H1 (cell line): ENCODE measurements around the gene SMG1.
"Not testable (repeated sequence)": the region's sequence is repeated elsewhere in the genome, so short reads cannot be mapped to it uniquely, and the experiment has no call there.

Source experiments
- CHD2 ChIP-seq: IDR thresholded peaks from 2 replicates; pipeline ENCODE4 v1.6.1; 2012; ENCODE audit warnings: low read length, improper control_type of control experiment
- EGR1 ChIP-seq: IDR thresholded peaks from 2 replicates; pipeline ENCODE4 v1.6.1; 2011; ENCODE audit warnings: low read depth, low read length, borderline replicate concordance
- EZH2 ChIP-seq: fragments of 200-600 bp; sonication (generic); IDR thresholded peaks from 2 replicates; pipeline ENCODE4 v1.7.1; 2012; ENCODE audit warnings: low read depth, mild to moderate bottlenecking, moderate library complexity, low read length, inconsistent platforms; ENCODE audit not compliant: severe bottlenecking
- GABPA ChIP-seq: IDR thresholded peaks from 2 replicates; pipeline ENCODE4 v1.6.1; 2011; ENCODE audit warnings: mild to moderate bottlenecking, low read length, moderate library complexity, borderline replicate concordance; ENCODE audit not compliant: insufficient read depth
- KDM1A ChIP-seq: fragments of 200-600, 300-600 bp; sonication (generic); IDR thresholded peaks from 2 replicates; pipeline ENCODE4 v1.7.1; 2016; ENCODE audit warnings: mild to moderate bottlenecking, low read length, borderline replicate concordance
- NANOG ChIP-seq: IDR thresholded peaks from 2 replicates; pipeline ENCODE4 v1.6.1; 2011; ENCODE audit warnings: low read length, low read depth, mild to moderate bottlenecking, inconsistent platforms; ENCODE audit not compliant: insufficient read depth, poor library complexity, severe bottlenecking
- NRF1 ChIP-seq: IDR thresholded peaks from 2 replicates; pipeline ENCODE4 v1.6.1; 2011; ENCODE audit warnings: mild to moderate bottlenecking, low read depth, low read length, improper control_type of control experiment
- PHF8 ChIP-seq: fragments of 200-600 bp; sonication (generic); conservative IDR thresholded peaks from 2 replicates; pipeline ENCODE4 v1.7.1; 2012; ENCODE audit warnings: low read depth, mild to moderate bottlenecking, inconsistent platforms, low read length, moderate library complexity
- POLR2A ChIP-seq, 2 experiments: IDR thresholded peaks; 1 replicate in 1 of 2; 2 replicates in 1 of 2; pipeline ENCODE4 v1.6.1; 2011; ENCODE audit warnings: low read depth in 2 of 2, low read length in 2 of 2, mild to moderate bottlenecking in 2 of 2; ENCODE audit errors: control extremely low read depth in 1 of 2
- SAP30 ChIP-seq: fragments of 300-600 bp; sonication (generic); IDR thresholded peaks from 2 replicates; pipeline ENCODE4 v1.7.1; 2012; ENCODE audit warnings: low read length, moderate library complexity, mild to moderate bottlenecking, inconsistent platforms; ENCODE audit not compliant: insufficient read depth, insufficient replicate concordance
- TAF7 ChIP-seq: optimal IDR thresholded peaks from 2 replicates; pipeline ENCODE3; 2011; ENCODE audit warnings: low read depth, mild to moderate bottlenecking, inconsistent platforms, low read length, moderate library complexity, borderline replicate concordance
- TEAD4 ChIP-seq: IDR thresholded peaks from 2 replicates; pipeline ENCODE4 v1.6.1; 2012; ENCODE audit warnings: low read depth, low read length, inconsistent platforms, mixed read lengths
- TF ChIP-seq, protein P1 (sequence below), 3 experiments: IDR thresholded peaks; 1 replicate in 2 of 3; 2 replicates in 1 of 3; pipeline versions ENCODE4 v1.5.1 to v1.6.1; 2011; ENCODE audit warnings: low read length in 3 of 3, mild to moderate bottlenecking in 3 of 3, inconsistent platforms in 2 of 3, low read depth in 1 of 3, moderate library complexity in 1 of 3; ENCODE audit not compliant: insufficient read depth in 1 of 3; ENCODE audit errors: control extremely low read depth in 1 of 3

DNA sequence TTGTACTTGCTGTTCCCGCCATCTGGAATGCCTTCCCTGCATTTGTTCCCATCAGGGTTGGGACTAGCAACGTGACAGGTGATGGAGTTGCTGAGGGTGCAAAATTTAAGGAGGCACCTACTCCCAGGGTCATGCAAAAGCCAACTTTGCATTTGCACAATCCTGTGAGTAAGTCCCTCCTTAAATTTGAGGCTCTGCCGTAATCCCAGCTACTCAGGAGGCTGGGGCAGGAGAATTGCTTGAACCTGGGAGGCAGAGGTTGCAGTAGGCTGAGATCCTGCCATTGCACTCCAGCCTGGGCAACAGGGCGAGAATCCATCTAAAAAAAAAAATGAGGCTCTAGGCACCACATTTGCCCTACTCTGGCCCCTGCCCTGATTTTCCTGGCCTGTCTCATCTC, 3.9 kb upstream of the SMG1 start:
- TF ChIP-seq, protein P1, sequence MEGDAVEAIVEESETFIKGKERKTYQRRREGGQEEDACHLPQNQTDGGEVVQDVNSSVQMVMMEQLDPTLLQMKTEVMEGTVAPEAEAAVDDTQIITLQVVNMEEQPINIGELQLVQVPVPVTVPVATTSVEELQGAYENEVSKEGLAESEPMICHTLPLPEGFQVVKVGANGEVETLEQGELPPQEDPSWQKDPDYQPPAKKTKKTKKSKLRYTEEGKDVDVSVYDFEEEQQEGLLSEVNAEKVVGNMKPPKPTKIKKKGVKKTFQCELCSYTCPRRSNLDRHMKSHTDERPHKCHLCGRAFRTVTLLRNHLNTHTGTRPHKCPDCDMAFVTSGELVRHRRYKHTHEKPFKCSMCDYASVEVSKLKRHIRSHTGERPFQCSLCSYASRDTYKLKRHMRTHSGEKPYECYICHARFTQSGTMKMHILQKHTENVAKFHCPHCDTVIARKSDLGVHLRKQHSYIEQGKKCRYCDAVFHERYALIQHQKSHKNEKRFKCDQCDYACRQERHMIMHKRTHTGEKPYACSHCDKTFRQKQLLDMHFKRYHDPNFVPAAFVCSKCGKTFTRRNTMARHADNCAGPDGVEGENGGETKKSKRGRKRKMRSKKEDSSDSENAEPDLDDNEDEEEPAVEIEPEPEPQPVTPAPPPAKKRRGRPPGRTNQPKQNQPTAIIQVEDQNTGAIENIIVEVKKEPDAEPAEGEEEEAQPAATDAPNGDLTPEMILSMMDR (IDR thresholded peaks at IDR 0.05; ENCODE audit: control extremely low read depth in 1 of 3, insufficient read depth in 1 of 3, low read depth in 1 of 3, low read length in 3 of 3), result not testable (repeated sequence)
- TF ChIP-seq TEAD4; TAF7; EGR1; EZH2; NRF1; GABPA; NANOG; PHF8; POLR2A (IDR thresholded peaks at IDR 0.05; ENCODE audit: control extremely low read depth in 1 of 2, low read depth in 2 of 2, low read length in 2 of 2); CHD2; SAP30; KDM1A: not testable (repeated sequence)
